A673 (cell line): ENCODE measurements around the gene ASB8. TPM values are rescaled to one million over a fixed set of nuclear protein-coding genes. Genes with fewer than 3 reads are reported as not detected.

Source experiments
- BruUV-seq: library from RNA; stranded (reverse); fragments of 400-500 nt; replicated peaks from 2 replicates; lab custom pipeline; 2021; lab: Mats Ljungman, UMichigan
- CTCF ChIA-PET: fragments of 300-600 bp; sonication (Branson Sonifier 250); formaldehyde crosslinking; loops from one replicate; lab custom pipeline; 2022; ENCODE audit warnings: antibody characterized with exemption; lab: Charles Lee
- POLR2A ChIA-PET: fragments of 300-600 bp; sonication (Branson Sonifier 250); formaldehyde crosslinking; loops from one replicate; lab custom pipeline; 2022; ENCODE audit warnings: antibody characterized with exemption; ENCODE audit not compliant: low non-redundant PET; lab: Charles Lee
- DNase-seq: peaks from one replicate; pipeline ENCODE4 v3.0.0-alpha.2; 2015; ENCODE audit warnings: low spot score
- H3K27ac ChIP-seq: fragments of 200-600 bp; sonication (generic); 2 replicates; pipeline ENCODE4 v1.5.1; 2016; ENCODE audit warnings: mixed run types, low read depth, mild to moderate bottlenecking, mixed read lengths, antibody characterized with exemption, low read length; ENCODE audit not compliant: poor library complexity, severe bottlenecking
- H3K27me3 ChIP-seq: fragments of 200-600 bp; sonication (generic); replicated peaks from 2 replicates; pipeline ENCODE4 v1.6.1; 2017; ENCODE audit warnings: mixed run types, low read depth, mild to moderate bottlenecking, mixed read lengths, antibody characterized with exemption, low read length; ENCODE audit not compliant: insufficient read depth, poor library complexity
- H3K36me3 ChIP-seq: fragments of 200-600 bp; sonication (generic); 2 replicates; pipeline ENCODE4 v1.6.1; 2016; ENCODE audit warnings: mixed run types, mild to moderate bottlenecking, mixed read lengths, antibody characterized with exemption, low read length; ENCODE audit not compliant: insufficient read depth, poor library complexity, severe bottlenecking
- H3K4me1 ChIP-seq: fragments of 200-600 bp; sonication (generic); 2 replicates; pipeline ENCODE4 v1.6.1; 2017; ENCODE audit warnings: mixed run types, mild to moderate bottlenecking, mixed read lengths, antibody characterized with exemption, low read length; ENCODE audit not compliant: insufficient read depth, poor library complexity, severe bottlenecking
- H3K4me3 ChIP-seq: fragments of 200-600 bp; sonication (generic); 2 replicates; pipeline ENCODE4 v1.5.1; 2016; ENCODE audit warnings: low read depth, mixed run types, mild to moderate bottlenecking, mixed read lengths, low read length; ENCODE audit not compliant: poor library complexity, severe bottlenecking
- H3K9me3 ChIP-seq: fragments of 200-600 bp; sonication (generic); 2 replicates; pipeline ENCODE4 v1.6.1; 2016; ENCODE audit warnings: mixed run types, low read depth, mild to moderate bottlenecking, mixed read lengths, antibody characterized with exemption, low read length; ENCODE audit not compliant: poor library complexity, severe bottlenecking
- EZH2 ChIP-seq: fragments of 200-600 bp; sonication (generic); IDR thresholded peaks from 2 replicates; pipeline ENCODE4 v1.6.1; 2017; ENCODE audit warnings: borderline replicate concordance, low read depth, mild to moderate bottlenecking, mixed read lengths, antibody characterized with exemption, low read length; ENCODE audit not compliant: poor library complexity, severe bottlenecking
- intact Hi-C: fragments of 100-400 bp; cut with micrococcal nuclease; formaldehyde crosslinking; loops from one replicate; pipeline ENCODE4 v1.10.0; 2022; ENCODE audit not compliant: unreplicated experiment
- total RNA-seq: library from RNA; stranded (reverse); gene quantifications from 2 replicates; pipeline ENCODE4 v1.2.3, GENCODE V29; 2021
- TF ChIP-seq, protein P1 (sequence below): fragments of 300-800, 200-600 bp; sonication (generic); conservative IDR thresholded peaks from 2 replicates; pipeline ENCODE4 v1.5.1; 2017; ENCODE audit warnings: low read depth, mild to moderate bottlenecking, antibody characterized with exemption, low read length, moderate library complexity, mixed read lengths

ASB8 gene
- total RNA-seq, 1 experiment from 2014 or later = 23.5 TPM

DNA sequence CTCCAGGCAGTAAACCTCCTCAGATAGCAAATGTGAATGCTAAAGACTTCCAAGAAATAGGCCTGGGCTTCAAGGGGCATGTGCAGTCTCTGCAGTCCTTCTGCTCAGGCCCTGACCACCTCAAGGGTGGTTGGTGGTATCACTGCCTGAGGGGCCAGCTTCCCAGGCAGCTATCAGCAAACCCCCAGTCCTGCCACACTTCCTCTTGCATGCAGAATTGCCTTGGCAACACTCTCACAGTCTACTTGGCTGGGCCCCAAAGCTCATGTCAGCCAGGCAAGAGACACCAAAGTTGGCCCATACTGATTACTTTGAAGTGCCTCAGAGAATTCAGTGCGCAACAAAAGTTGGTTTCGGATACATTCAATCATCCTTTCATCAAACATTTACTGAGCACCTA, 3.5 kb upstream of the ASB8 start:
- ChIA-PET POLR2A (no interaction called here), CTCF (no interaction called here)
- TF ChIP-seq, protein P1, sequence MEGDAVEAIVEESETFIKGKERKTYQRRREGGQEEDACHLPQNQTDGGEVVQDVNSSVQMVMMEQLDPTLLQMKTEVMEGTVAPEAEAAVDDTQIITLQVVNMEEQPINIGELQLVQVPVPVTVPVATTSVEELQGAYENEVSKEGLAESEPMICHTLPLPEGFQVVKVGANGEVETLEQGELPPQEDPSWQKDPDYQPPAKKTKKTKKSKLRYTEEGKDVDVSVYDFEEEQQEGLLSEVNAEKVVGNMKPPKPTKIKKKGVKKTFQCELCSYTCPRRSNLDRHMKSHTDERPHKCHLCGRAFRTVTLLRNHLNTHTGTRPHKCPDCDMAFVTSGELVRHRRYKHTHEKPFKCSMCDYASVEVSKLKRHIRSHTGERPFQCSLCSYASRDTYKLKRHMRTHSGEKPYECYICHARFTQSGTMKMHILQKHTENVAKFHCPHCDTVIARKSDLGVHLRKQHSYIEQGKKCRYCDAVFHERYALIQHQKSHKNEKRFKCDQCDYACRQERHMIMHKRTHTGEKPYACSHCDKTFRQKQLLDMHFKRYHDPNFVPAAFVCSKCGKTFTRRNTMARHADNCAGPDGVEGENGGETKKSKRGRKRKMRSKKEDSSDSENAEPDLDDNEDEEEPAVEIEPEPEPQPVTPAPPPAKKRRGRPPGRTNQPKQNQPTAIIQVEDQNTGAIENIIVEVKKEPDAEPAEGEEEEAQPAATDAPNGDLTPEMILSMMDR = no peak
- no peak for TF ChIP-seq EZH2
- BruUV-seq = no TSS peak
- H3K9me3 ChIP-seq = no peaks in the 10 kb centered on the region
- H3K36me3 ChIP-seq = no peaks in the 10 kb centered on the region
- peaks cover 4% of the 10 kb centered on the region for H3K4me1 ChIP-seq
- H3K27me3 ChIP-seq = no peaks in the 10 kb centered on the region
- H3K27ac ChIP-seq = no peak overlapping the region
- no peak for DNase-seq
- intact Hi-C loops = loop anchor here (10.0 kb wide), 1 partner anchor 446 kb away; no protein-coding TSS in a partner anchor
- H3K4me3 ChIP-seq = no peak overlapping the region

DNA sequence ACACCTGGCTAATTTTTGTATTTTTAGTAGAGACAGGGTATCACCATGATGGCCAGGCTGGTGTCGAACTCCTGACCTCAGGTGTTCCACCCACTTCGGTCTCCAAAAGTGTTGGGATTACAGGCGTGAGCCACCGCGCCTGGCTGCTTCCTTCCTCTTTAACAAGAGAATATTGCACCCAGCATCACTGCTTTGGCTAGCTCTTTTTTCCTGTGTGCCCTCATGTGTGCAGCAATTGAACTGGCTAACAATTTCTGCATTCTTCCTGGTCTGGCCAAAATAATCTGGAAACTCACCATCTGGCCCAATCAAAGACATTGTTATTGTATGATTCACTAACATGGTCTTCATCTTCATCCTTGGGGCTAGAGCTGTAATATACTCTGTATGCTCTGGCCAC, 2.7 kb upstream of the ASB8 start:
- intact Hi-C loops = loop anchor here (10.0 kb wide), 1 partner anchor 445 kb away; no protein-coding TSS in a partner anchor
- CTCF ChIA-PET = no interaction called here
- POLR2A ChIA-PET = no interaction called here

DNA sequence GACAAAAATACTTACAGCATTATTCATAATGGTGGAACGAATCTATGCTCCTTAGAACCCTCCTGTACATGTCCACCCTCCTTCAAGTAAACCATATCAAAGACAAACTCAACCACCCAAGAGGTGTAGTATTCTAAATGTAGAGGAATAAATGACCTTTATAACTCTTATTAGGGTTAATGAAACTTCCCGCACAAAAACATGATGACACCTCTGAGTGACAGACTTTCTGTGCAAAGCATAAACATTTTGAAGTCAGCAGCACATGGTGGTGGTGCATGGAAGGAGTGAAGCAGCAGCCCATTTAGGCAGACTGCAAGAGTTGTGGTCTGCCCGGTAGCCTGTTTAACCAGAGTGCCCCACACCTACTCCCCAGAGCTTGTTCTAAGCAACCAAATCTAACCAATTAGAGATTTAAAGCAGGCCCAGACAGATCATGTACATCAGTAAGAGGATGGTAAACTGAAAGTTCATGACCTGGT, 615 bp upstream of the ASB8 start:
- DNase-seq = no peak
- H3K27ac ChIP-seq = peak overlapping the region; percentile 52
- intact Hi-C loops = loop anchor here (5.0 kb wide), 1 partner anchor 51 kb away; the partner anchor contains the start of gene SENP1
- BruUV-seq = no TSS peak
- H3K4me3 ChIP-seq = peak overlapping the region; percentile 74
- H3K36me3 ChIP-seq = no peaks in the 10 kb centered on the region
- no peaks in the 10 kb centered on the region for H3K27me3 ChIP-seq
- peaks cover 4% of the 10 kb centered on the region for H3K4me1 ChIP-seq
- POLR2A ChIA-PET = no interaction called here
- no peak for TF ChIP-seq EZH2
- TF ChIP-seq, protein P1 = no peak
- H3K9me3 ChIP-seq = no peaks in the 10 kb centered on the region
- CTCF ChIA-PET = interaction anchor here (0.8 to 1.0 kb wide), 2 partner anchors 38 to 216 kb away, joined by 3 read pairs; no protein-coding TSS in a partner anchor

More for the DNA sequence above, 2.7 kb upstream of the ASB8 start:
- BruUV-seq = no TSS peak
- DNase-seq = no peak
- no peaks in the 10 kb centered on the region for H3K9me3 ChIP-seq
- no peaks in the 10 kb centered on the region for H3K27me3 ChIP-seq
- H3K36me3 ChIP-seq = no peaks in the 10 kb centered on the region
- H3K4me1 ChIP-seq = peaks cover 4% of the 10 kb centered on the region
- H3K4me3 ChIP-seq = no peak overlapping the region
- TF ChIP-seq EZH2 = no peak
- TF ChIP-seq, protein P1 = no peak
- H3K27ac ChIP-seq = no peak overlapping the region
